ENCODE measurements around the gene PHACTR1.

Gene PHACTR1

DNA sequence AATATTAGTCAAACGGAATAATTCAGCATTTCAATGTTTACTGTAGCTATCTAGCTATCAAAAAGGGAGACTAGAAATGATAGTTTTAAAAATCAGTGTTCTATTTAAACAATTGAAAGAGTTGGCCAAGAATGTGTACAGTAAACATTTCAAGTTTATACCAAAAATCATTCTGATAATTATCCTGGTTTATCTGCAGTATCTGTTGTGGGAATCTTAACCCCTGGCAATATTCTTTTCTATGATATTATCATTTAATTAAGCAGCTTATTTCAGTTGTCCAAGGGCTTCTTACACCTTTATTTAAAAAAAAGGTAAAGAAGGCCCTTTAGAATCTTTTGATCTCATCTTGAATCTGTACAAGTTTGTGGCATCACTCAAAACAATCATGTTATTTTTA lies 125.1 kb downstream of the PHACTR1 start:
- in situ Hi-C loops (cut with MboI; ENCODE audit: low pct_unique_long_range_greater_than_20kb, low sequenced_read_pairs), result no loop called here
- no peak for DNase-seq

DNA sequence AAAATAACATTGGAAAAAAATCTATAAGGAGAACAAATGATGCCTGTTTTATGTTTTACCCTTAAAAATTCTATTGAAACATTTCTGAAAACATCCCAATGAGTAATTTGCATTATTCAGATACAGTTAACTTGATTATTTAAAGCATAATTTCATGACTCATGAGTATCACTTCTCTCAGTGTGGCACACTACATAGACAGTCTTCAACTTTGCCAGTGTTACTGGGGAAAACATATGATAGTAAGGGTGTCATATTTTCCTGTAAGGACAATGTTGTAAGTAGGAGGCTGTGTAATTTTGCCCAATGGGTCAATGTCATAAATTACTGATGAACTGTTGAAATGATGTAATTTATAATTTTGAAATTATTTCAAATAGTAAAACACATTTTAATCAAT lies 125.5 kb downstream of the PHACTR1 start:
- in situ Hi-C loops (cut with MboI; ENCODE audit: low pct_unique_long_range_greater_than_20kb, low sequenced_read_pairs), result no loop called here
- DNase-seq, result no peak

DNA sequence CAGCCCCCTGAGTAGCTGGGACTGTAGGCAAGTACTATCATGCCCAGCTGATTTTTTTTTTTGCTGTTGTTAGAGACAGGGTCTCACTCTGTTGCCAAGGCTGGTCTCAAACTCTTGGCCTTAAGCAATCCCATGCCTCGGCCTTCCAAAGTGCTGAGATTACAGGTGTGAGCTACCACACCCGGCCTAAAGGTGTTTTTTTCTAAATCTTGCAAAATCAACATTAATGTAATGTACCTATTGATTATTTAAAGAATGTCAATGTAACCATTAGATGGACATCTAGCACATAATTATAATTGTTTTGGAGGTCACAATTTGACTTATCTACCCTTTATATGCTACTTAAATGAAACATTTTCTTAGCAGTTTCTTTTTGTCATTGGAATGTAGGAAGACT lies 126.1 kb downstream of the PHACTR1 start:
- in situ Hi-C loops (cut with MboI; ENCODE audit: low pct_unique_long_range_greater_than_20kb, low sequenced_read_pairs), result no loop called here
- DNase-seq, result no peak

DNA sequence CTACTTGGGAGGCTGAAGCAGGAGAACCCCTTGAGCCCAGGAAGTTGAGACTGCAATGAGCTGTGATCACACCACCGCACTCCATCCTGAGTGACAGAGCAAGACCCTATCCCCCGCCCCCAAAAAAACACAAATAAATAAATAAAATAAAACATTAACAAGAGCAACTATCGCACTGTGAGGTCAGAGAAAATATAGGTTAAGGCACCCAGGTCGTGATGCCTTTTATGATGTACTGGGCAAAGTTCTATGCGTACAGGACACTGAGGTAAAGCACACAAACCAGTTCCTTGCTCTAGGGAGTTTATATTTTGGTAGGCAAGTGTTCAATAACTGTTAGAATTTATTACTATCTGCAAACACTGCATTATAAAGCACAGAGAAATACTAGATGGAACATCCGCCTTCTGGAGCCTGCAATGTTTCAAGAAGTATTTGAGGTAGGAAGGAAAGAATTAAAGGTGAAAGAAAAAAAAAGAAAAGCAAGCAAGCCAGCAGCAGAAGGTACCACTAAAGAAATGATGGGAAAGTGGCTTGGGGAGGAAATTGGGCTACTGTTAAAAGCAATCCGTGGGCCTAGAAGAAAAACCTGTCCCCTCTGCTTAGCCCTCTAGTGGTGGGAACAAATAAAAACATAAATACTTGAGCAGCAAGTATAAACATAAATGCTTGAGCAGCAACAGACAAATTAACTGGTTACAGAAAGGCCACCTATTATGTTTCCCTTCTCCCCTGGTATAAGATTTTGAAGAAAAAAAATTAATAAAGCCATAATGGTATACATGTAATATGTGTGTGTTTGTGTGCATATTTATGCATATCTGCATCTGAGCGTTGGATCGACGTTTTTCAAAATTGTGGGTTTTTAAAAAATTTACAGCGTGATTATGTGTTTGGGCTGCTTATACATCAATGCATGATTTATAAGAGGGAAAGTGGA lies 128.0 kb downstream of the PHACTR1 start:
- in situ Hi-C loops (cut with MboI; ENCODE audit: low pct_unique_long_range_greater_than_20kb, low sequenced_read_pairs), result no loop called here
- DNase-seq, result peak; percentile 42

DNA sequence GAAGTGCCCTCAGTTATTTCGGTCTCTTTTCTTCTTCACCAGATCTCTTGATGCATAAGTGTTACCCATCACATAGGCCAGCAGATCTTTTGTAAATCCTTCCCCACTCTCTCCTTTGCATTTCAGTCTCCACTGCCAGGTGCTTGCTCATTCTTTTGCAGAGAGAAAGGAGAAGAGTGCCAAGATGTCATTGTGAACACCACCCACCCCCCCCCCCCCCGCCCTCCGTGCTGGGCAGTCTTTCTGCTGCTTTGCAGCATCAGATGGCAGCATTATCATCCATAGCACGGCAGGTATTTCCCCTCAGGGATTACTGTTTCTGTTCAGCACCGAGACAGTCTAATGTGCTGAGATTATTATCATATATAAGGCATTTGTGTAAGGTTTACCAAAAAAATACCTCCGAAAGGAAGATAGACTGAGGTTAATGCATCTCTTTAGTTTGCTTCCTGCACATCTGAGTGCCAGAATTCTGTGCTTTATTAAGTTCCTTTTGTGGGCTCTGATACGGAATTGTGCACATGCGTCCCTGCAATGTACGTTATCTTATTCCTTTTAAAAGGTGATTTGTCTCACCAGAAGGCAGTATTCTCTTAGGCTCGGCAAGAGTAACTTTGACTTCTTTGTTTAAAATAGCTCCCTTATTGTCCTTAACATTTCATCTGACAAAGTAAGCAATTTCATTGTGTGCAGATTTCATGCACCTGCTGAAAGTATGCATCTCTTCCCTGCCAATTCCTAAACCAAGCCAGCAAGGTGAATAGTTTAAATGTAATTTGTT lies 128.8 kb downstream of the PHACTR1 start:
- DNase-seq, result no peak
- in situ Hi-C loops (cut with MboI; ENCODE audit: low pct_unique_long_range_greater_than_20kb, low sequenced_read_pairs), result no loop called here

DNA sequence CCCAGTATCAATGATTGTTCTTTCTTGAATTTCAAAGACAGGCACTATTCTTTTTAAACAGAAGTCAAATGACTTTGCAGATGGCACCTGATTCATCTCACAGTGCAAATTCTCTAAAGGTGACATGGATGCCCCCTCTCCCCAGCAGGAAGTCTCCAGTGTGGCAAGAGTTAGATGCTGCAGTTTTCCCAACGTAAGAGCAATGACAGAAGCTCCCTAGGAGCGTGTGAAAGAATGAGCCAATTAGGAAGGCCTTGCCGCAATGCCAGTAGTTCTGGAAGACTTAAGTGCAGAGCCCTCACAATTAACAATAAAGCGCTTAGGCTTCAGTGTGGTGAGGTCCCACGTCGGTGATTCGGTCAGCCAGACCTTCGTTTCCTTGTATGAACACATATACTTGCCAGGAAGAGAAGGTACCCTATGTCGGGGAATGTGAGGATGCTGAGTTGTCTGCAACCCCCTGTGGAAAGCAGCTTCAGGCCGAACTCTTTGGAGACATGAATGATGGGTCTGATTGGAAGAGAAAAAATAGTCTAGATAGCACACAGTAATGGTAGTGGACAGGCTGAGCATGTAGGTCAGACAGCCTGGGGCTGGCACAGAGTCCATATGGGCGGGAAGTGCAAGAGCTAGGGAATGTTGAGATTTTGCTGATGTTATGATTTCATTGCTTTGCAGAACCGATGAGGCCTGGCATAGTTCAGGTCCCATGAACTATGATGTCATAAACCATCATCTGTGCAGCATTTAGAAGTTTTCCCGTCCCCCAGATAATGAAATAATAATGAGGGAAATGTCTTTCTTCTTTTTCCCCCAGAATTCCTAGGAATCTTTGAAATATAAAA lies 132.6 kb downstream of the PHACTR1 start:
- in situ Hi-C loops (cut with MboI; ENCODE audit: low pct_unique_long_range_greater_than_20kb, low sequenced_read_pairs), result no loop called here

DNA sequence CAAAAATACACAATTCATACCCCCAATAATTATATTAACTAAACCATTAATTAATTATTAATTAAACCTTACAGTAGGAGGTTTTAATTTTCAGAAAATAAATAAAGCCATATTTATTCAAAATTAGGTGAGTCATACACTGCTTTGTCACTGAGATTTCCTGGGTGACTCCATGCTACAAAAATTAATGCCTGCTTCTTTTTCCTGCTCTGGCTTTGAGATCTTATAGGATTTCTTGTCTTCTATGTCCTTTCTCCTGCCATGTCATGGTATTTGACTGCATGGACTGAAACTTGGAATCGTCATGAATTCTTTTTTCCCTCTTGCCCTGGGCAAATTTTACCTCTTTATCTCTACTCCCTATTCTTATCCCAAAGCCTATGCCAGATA lies 133.2 kb downstream of the PHACTR1 start:
- in situ Hi-C loops (cut with MboI; ENCODE audit: low pct_unique_long_range_greater_than_20kb, low sequenced_read_pairs), result no loop called here
- no peak for DNase-seq

More for the DNA sequence above, 132.6 kb downstream of the PHACTR1 start:
- DNase-seq, result no peak

DNA sequence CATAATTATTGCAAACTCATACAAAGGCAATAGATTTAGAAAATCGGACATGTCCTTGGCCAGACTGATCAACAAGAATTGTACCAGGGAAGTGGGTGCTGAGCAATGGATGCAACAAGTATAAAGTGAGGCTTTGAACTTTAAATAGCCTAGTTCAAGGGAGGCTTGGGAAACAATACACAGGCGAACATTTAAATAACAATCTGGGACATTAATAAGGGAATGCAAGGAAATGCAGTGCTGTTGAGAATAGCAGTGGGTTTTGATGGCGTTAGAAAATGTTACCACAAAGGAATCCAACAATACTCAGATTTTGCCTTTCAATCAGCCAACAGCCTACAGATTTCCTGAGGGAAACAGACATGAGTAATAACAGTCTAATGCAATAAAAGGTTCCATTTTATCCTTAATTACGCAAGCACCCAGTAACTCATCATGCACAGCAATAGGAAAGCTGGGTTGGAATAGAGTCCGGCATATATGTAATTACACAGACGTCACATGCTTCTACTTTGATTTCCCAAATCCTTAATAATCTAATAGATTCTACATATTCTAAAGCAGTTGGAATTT lies 134.6 kb downstream of the PHACTR1 start:
- no peak for DNase-seq
- in situ Hi-C loops (cut with MboI; ENCODE audit: low pct_unique_long_range_greater_than_20kb, low sequenced_read_pairs), result no loop called here

DNA sequence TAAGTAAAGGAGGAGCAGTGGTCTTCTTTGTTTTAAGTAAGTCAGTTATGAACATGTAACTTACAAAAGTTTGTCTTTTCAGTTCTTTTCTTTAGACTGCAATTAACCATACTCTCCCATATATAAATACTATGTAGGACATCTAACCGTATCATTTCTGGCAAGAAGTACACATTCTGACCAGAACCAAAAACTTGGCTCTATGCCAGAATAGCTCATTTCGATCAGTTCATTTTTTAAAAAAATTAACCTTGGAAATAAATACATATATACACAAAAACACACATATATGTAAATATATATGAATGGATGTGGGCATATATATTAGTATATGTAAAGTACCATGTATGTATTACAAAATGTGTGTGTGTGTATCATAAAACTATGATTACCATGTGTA lies 145.0 kb downstream of the PHACTR1 start:
- no peak for DNase-seq
- in situ Hi-C loops (cut with MboI; ENCODE audit: low pct_unique_long_range_greater_than_20kb, low sequenced_read_pairs), result no loop called here

DNA sequence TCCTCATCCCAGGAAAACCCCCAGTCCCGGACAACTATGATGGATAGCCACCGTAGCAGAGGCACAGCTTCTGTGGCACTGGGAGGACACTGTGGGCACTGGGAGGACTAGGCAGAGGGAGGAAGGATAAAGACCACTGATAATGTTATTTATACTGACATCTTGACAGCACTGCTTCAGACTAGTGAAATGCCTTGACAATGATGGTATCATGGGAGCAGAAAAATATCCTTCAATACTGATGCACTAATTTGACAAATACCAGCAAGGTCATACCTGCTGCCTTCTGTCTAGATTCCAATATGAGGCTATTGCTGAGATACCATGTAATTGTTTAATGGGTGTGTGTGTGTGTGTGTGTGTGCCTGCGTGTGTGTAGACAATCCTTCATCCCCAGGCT lies 148.6 kb downstream of the PHACTR1 start:
- in situ Hi-C loops (cut with MboI; ENCODE audit: low pct_unique_long_range_greater_than_20kb, low sequenced_read_pairs), result no loop called here
- DNase-seq, result no peak

DNA sequence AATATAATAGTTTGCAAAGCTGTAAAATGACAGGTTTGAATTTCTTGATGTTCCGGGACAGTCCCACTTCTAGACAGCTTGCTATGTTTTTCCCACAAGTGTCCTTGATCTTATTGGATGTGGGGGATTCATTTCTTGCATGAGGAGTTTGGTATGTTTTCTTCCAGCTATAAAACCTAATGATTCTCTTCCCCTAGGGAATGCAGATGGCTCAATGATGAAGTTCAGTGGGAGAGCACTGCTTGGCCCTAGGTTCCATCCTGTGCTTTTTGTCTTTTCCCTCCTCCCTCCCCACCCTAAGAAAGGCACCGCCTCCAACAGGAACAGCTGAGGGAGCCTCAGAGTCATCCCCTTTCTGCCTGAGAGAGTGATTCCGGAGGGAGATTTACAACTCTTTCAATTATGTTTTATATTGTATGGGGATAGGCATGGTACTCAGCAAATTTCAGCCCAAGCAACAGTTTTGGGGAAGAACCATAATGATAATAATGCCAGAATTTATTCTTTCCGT lies 149.2 kb downstream of the PHACTR1 start:
- no peak for DNase-seq
- in situ Hi-C loops (cut with MboI; ENCODE audit: low pct_unique_long_range_greater_than_20kb, low sequenced_read_pairs), result no loop called here

DNA sequence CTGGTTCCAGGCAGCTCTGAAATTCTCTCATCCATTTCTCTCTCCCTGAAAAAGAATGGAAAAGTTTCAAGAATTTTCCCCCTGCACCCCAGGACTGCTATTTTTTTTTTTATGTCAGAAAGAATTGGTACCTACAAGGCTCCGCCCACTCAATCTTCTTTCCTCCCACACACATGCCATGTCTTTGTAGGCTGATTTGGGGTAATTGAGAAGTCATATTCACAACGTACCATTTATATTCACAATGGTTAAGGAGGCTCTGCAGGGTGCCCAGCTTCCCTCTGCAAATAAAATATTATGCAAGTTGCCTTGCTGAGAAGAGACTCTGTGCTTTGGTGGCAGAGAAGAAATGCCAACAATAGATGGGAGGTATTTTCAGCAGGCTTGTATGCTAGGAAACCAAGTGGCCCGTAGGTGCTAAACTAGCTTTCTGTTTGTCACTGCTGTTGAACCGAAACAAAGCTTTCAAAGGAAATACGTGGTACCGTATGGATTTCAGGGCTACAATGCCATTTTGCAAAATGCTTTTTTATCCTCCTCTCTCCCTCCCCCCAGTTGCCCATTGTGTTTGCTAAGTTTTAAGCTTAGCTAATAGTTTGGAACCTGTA lies 150.0 kb downstream of the PHACTR1 start:
- no peak for DNase-seq
- in situ Hi-C loops (cut with MboI; ENCODE audit: low pct_unique_long_range_greater_than_20kb, low sequenced_read_pairs), result no loop called here

DNA sequence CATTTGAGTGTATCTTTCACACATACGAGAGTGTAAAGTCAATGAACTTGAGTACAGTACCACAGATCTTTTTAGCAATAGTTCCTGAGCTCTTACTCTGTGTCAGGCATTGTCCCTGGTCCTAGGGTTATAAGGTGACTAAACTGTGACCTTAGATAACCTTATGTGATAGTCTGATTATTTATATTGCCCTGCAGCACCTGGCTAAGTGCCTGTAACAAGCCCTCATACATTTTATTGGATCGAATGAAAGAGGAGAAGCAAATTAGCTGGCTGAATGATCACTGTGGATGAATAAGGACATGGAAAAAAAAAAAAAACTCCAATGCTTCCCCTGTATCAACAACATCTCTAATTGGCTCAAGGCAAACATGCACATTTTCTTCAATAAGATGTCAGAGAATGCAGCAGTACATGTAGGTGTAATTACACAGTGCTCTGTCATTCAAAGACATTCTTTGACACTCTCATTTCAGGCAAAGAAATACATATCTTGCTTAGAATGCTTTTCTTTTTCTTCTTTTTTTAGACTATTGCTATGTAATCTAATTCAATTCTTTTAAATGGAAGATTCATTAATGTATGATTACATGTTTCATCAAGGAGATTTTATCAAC lies 153.4 kb downstream of the PHACTR1 start:
- DNase-seq, result no peak
- in situ Hi-C loops (cut with MboI; ENCODE audit: low pct_unique_long_range_greater_than_20kb, low sequenced_read_pairs), result no loop called here

DNA sequence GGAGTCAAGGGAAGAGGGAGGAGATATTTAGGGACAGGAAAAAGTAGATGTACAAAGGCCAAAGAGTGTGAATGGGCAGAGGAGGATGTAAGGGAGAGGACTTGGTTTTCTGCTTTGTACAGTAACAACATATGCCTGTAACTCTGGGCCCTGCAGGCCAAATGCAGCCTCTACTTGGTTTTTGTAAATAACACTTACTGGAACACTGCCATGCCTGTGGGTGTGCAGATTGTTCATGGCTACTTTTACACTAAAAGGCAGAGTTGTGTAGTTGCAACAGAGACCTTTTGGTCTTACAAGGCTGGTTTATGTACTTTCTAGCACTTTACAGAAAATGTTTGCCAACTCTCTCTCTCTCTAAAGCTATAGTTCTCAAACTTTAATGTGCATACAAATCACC lies 157.1 kb downstream of the PHACTR1 start:
- no peak for DNase-seq
- in situ Hi-C loops (cut with MboI; ENCODE audit: low pct_unique_long_range_greater_than_20kb, low sequenced_read_pairs), result no loop called here

DNA sequence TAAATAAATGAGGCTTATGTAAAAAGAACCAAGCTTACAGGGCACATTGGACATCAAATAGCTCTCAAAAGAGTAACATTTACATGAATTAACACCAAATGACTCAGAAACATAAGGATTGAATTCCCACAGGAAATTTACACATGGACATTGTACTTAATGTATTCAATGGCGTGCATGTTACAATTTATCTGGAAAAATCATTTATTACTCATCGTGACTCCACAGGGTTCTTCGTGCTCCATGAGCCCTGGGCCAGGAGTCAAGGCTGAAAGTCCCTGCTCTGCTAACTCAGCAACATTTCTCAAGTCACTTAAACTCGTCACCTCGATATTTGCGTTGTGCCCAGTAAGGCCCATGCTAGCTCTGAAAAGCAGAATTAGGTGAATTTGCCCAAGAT lies 158.5 kb downstream of the PHACTR1 start:
- in situ Hi-C loops (cut with MboI; ENCODE audit: low pct_unique_long_range_greater_than_20kb, low sequenced_read_pairs), result loop anchor here (25.0 kb wide), 1 partner anchor 238 kb away; no protein-coding TSS in a partner anchor

DNA sequence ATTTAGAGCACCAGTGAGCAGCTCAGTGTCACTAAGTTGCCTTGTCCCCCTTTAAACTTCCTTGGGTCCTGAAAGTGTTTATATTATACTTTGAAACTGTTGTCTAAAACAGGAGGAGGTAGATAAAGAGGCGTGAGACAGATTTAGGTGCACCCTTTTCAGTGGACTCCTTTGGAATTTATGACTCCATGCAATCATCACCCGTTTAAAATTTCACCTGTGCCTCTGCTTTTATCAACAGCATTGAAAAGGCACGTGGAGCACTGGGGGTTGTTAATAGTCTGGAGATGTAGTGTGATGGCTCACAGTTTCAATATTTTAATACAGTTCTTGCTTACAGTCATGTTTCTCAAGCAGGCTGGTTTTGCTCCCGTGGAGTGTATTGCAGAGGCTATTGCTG lies 162.2 kb downstream of the PHACTR1 start:
- no peak for DNase-seq
- in situ Hi-C loops (cut with MboI; ENCODE audit: low pct_unique_long_range_greater_than_20kb, low sequenced_read_pairs), result loop anchor here (25.0 kb wide), 1 partner anchor 241 kb away; no protein-coding TSS in a partner anchor

More for the DNA sequence above, 158.5 kb downstream of the PHACTR1 start:
- DNase-seq, result no peak

DNA sequence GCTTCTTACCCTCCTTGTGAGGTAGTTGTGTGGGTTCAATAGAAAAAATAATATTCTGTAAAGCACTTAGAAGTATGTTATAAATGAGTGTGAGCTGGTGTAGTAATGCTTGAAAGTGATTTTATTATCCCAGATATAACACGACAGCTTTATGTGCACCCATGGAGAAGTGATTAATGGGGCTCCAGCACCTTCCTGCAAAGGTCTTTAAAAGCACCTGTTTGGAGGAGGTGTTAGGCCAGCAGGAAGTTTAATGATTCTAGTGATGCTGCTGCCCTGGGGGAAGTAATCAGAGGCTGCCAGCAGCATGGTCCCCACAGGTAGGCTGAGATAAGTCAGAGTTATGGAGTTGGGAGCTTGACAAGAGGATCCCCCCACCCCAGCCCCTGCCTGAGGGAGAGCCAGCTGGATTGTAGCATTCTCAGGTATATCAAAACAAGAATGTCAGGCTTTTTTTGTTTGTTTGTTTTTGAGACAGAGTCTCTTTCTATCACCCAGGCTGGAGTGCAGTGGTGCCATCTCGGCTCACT lies 166.3 kb downstream of the PHACTR1 start:
- in situ Hi-C loops (cut with MboI; ENCODE audit: low pct_unique_long_range_greater_than_20kb, low sequenced_read_pairs), result loop anchor here (25.0 kb wide), 1 partner anchor 246 kb away; no protein-coding TSS in a partner anchor
- no peak for DNase-seq

DNA sequence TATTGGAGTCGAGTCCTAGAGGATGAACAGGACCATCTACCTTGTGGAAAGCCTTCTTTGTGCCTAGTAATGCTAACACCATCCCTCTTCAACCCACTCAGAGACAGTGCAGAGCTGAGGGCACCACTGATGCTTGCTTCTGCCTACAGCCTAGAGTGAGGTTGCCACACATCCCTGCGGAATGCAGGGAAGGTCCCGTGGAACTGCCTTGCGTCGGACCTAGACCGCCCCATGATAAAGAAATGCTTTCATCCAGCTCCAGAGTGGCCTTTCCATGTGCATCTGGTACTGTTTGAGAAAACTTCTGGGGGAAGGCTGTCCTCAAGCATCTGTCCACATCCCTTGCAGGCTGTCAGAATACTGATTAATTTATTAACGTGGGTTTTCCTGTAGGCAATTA lies 168.4 kb downstream of the PHACTR1 start:
- in situ Hi-C loops (cut with MboI; ENCODE audit: low pct_unique_long_range_greater_than_20kb, low sequenced_read_pairs), result loop anchor here (25.0 kb wide), 1 partner anchor 248 kb away; no protein-coding TSS in a partner anchor
- no peak for DNase-seq
